ENCODE data around the gene ENAH. TPM values are rescaled to one million over a fixed set of nuclear protein-coding genes. Genes with fewer than 3 reads are reported as not detected.

Gene ENAH
- total and polyA plus RNA-seq, 8 donors: 8.0 to 62.8 (median 31.9) TPM

- Histone ChIP-seq H3K27ac (no peak overlapping the region), H3K9me3 (no peaks in the 10 kb centered on the region), H3K27me3 (no peaks in the 10 kb centered on the region), H3K4me1 (peaks cover 0 to 9% (median 5%) of the 10 kb centered on the region in 3 donors), H3K36me3 (no peaks in the 10 kb centered on the region), H3K4me3 (no peak overlapping the region)
- intact Hi-C loops (cut with DNase I): no loop called here
- FAIRE-seq (no peak), ATAC-seq (no peak), DNase-seq (no peak)
- 17 to 19% methylated on average over 3 of the region's 3 CpGs for WGBS, 2 donors
- no peak for TF ChIP-seq CTCF (IDR thresholded peaks at IDR 0.05)
Observed at GRCh38 chr1:225581186-225581585, 71.7 kb downstream of the ENAH start.

GRCh38 chr1:225580238-225581099, 72.5 kb downstream of the ENAH start:
- TF ChIP-seq CTCF (IDR thresholded peaks at IDR 0.05): no peak
- FAIRE-seq: no peak

GRCh38 chr1:225578251-225578977, 74.5 kb downstream of the ENAH start:
- no peak overlapping the region for H3K27ac ChIP-seq
- H3K4me3 ChIP-seq: no peak overlapping the region
- WGBS, 2 donors: 48 to 50% methylated on average over 3 of the region's 3 CpGs
- DNase-seq (no peak), ATAC-seq (no peak), FAIRE-seq (no peak)
- no peak for TF ChIP-seq CTCF (IDR thresholded peaks at IDR 0.05)
- intact Hi-C loops (cut with DNase I): no loop called here
- peaks cover 0 to 5% (median 3%) of the 10 kb centered on the region in 3 donors for H3K4me1 ChIP-seq
- no peaks in the 10 kb centered on the region for H3K27me3 ChIP-seq
- no peaks in the 10 kb centered on the region for H3K9me3 ChIP-seq
- H3K36me3 ChIP-seq: no peaks in the 10 kb centered on the region

More at GRCh38 chr1:225580238-225581099, 72.5 kb downstream of the ENAH start:
- H3K27ac ChIP-seq: no peak overlapping the region
- no peaks in the 10 kb centered on the region for H3K9me3 ChIP-seq
- DNase-seq (no peak), ATAC-seq (no peak)
- intact Hi-C loops (cut with DNase I): no loop called here
- no peak overlapping the region for H3K4me3 ChIP-seq
- no peaks in the 10 kb centered on the region for H3K27me3 ChIP-seq
- peaks cover 0 to 9% (median 5%) of the 10 kb centered on the region in 3 donors for H3K4me1 ChIP-seq
- no peaks in the 10 kb centered on the region for H3K36me3 ChIP-seq
- 77 to 83% methylated on average over 17 of the region's 17 CpGs for WGBS, 2 donors

- intact Hi-C loops (cut with DNase I): no loop called here
- Histone ChIP-seq H3K9me3 (no peaks in the 10 kb centered on the region), H3K4me1 (peaks cover 0 to 5% (median 3%) of the 10 kb centered on the region in 3 donors), H3K27ac (no peak overlapping the region), H3K36me3 (no peaks in the 10 kb centered on the region), H3K4me3 (no peak overlapping the region), H3K27me3 (no peaks in the 10 kb centered on the region)
- 70 to 83% methylated on average over 2 of the region's 2 CpGs for WGBS, 2 donors
- no peak for DNase-seq
- no peak for ATAC-seq
- no peak for TF ChIP-seq CTCF (IDR thresholded peaks at IDR 0.05)
- FAIRE-seq: no peak
Observed at GRCh38 chr1:225577241-225577640, 75.7 kb downstream of the ENAH start.

All from pancreas (tissue), 10 donors.